ENCODE results near the gene PCDH15. TPM values are rescaled to one million over a fixed set of nuclear protein-coding genes. Genes with fewer than 3 reads are reported as not detected.

PCDH15 gene
- total and polyA plus RNA-seq, 2 of the 8 experiments (the other 6 are each of a cell fraction or from before 2014, with no cell fraction given): 0.11 TPM; not detected in 1

DNA sequence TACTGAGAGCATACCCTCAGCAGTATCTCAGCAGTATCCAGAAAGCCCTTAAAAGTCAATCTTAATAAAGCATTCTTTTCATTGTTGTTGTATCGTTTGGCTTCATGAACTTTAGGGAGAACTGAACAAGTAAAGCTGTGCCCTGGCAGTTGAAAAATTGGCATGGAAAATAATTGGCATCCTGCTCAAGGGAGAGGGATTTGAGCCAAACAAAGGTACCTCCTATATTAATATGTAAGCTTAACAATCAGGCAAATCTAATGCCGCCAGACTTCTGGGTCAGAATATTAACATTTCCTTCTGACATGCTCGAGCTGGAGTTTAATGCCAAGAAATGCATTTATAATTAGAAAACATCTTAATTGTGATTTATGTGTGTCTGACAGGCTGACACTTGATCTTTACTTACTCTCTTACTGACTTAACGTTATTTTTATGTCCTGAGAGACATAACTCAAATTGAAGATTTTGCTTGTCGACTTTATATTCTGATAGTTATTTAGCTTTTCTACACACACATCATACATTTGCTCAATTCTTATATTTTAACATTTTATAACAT lies 42.1 kb upstream of the PCDH15 start:
- Histone ChIP-seq H2AFZ (ENCODE audit: low read length) (no peak overlapping the region), H3K36me3 (ENCODE audit: control insufficient read depth in 2 of 4, insufficient read depth in 4 of 4, low read length in 3 of 4) (no peaks in the 10 kb centered on the region), H2BK5ac (ENCODE audit: low read depth, low read length) (no peak overlapping the region), H3K4me3 (ENCODE audit: extremely low read depth in 1 of 4, insufficient read depth in 2 of 4, low read depth in 3 of 4, low read length in 4 of 4) (no peak overlapping the region), H3K79me2 (ENCODE audit: control insufficient read depth in 1 of 2, insufficient read depth in 2 of 2, low read length in 2 of 2) (no peaks in the 10 kb centered on the region), H3K23me2 (ENCODE audit: low read depth, low read length) (no peaks in the 10 kb centered on the region), H4K91ac (replicated peaks; ENCODE audit: insufficient read length, low read length) (no peak overlapping the region), H2BK20ac (ENCODE audit: low read length) (no peak overlapping the region), H3K9me3 (ENCODE audit: insufficient read depth in 2 of 2, low read depth in 1 of 2, low read length in 1 of 2) (no peaks in the 10 kb centered on the region), H3K27ac (ENCODE audit: low read depth, low read length) (no peak overlapping the region), H4K20me1 (replicated peaks in 1 of 2; ENCODE audit: control insufficient read depth in 1 of 2, insufficient read depth in 2 of 2, low read length in 2 of 2) (no peaks in the 10 kb centered on the region), H3K18ac (ENCODE audit: extremely low read depth, low read length) (no peak overlapping the region), H3K4me2 (ENCODE audit: insufficient read depth in 1 of 2, low read depth in 2 of 2, low read length in 2 of 2) (no peak overlapping the region), H4K8ac (ENCODE audit: extremely low read depth, insufficient read depth, low read length) (no peak overlapping the region), H2BK15ac (ENCODE audit: low read length) (no peak overlapping the region), H3K27me3 (replicated peaks in 1 of 4; ENCODE audit: control insufficient read depth in 3 of 4, extremely low read depth in 1 of 4, insufficient read depth in 3 of 4, low read length in 3 of 4) (no peaks in the 10 kb centered on the region), H2BK12ac (ENCODE audit: low read depth, low read length) (no peak overlapping the region), H3K79me1 (ENCODE audit: low read depth, low read length) (no peaks in the 10 kb centered on the region), H3K9ac (replicated peaks in 1 of 4; ENCODE audit: extremely low read depth in 1 of 4, low read depth in 3 of 4, low read length in 3 of 4) (no peak overlapping the region), H3K14ac (ENCODE audit: insufficient read length) (no peak overlapping the region), H3K56ac (replicated peaks; ENCODE audit: insufficient read length, low read depth, low read length) (no peak overlapping the region), H2AK5ac (ENCODE audit: low read depth, low read length) (no peak overlapping the region), H4K5ac (ENCODE audit: insufficient read length, low read depth, low read length) (no peak overlapping the region), H2BK120ac (replicated peaks; ENCODE audit: low read depth, low read length) (no peak overlapping the region), H3K4me1 (replicated peaks in 1 of 4; ENCODE audit: control insufficient read depth in 3 of 4, insufficient read depth in 4 of 4, low read length in 3 of 4) (no peaks in the 10 kb centered on the region; a peak in 1 of 7 replicates), H3K4ac (replicated peaks; ENCODE audit: insufficient read length, low read depth, low read length) (no peak overlapping the region), H3K23ac (ENCODE audit: insufficient read length) (no peak overlapping the region)
- CTCF ChIA-PET (ENCODE audit: partially characterized antibody): interaction anchor here (0.9 kb wide), 1 partner anchor 9 kb away, joined by 3 read pairs; no protein-coding TSS in a partner anchor
- 89% methylated on average over 5 of the region's 5 CpGs; no CpG with 5 or more reads in 1 of the 2 experiments for WGBS, 2 experiments (ENCODE audit: extremely low coverage in 1 of 2, insufficient coverage in 1 of 2, insufficient read length in 1 of 2, insufficient replicate concordance in 2 of 2, low coverage in 1 of 2, low lambda C conversion rate in 2 of 2, missing lambda C conversion rate in 1 of 2)
- DNase-seq (ENCODE audit: low read depth in 1 of 2, low spot score in 2 of 2) (no peak), FAIRE-seq (no peak)
- POLR2A ChIA-PET (ENCODE audit: partially characterized antibody): no interaction called here
- TF ChIP-seq HDAC2 (IDR thresholded peaks at IDR 0.05; ENCODE audit: borderline replicate concordance in 1 of 2, low read depth in 2 of 2, low read length in 2 of 2) (no peak), TBP (IDR thresholded peaks at IDR 0.05; ENCODE audit: low read depth, low read length) (no peak), SIRT6 (IDR thresholded peaks at IDR 0.05; ENCODE audit: low read length) (no peak), SP4 (IDR thresholded peaks at IDR 0.05; ENCODE audit: low read length) (no peak), SP2 (IDR thresholded peaks at IDR 0.05; ENCODE audit: low read length) (no peak), YY1 (IDR thresholded peaks at IDR 0.05; ENCODE audit: low read depth, low read length) (no peak), SP1 (IDR thresholded peaks at IDR 0.05; ENCODE audit: low read depth, low read length) (no peak), GTF2F1 (IDR thresholded peaks at IDR 0.05; ENCODE audit: borderline replicate concordance, low read depth, low read length) (no peak), RXRA (IDR thresholded peaks at IDR 0.05; ENCODE audit: insufficient read depth, low read depth, low read length) (no peak), JUN (IDR thresholded peaks at IDR 0.05; ENCODE audit: low read depth, low read length) (no peak), ASH2L (IDR thresholded peaks at IDR 0.05; ENCODE audit: low read length) (no peak)
- TF ChIP-seq, protein P1, sequence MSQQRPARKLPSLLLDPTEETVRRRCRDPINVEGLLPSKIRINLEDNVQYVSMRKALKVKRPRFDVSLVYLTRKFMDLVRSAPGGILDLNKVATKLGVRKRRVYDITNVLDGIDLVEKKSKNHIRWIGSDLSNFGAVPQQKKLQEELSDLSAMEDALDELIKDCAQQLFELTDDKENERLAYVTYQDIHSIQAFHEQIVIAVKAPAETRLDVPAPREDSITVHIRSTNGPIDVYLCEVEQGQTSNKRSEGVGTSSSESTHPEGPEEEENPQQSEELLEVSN (IDR thresholded peaks at IDR 0.05): no peak
- TF ChIP-seq, protein P2, sequence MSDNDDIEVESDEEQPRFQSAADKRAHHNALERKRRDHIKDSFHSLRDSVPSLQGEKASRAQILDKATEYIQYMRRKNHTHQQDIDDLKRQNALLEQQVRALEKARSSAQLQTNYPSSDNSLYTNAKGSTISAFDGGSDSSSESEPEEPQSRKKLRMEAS (IDR thresholded peaks at IDR 0.05): no peak
